Measurements from ENCODE around the gene LRRC49. TPM values are rescaled to one million over a fixed set of nuclear protein-coding genes. Genes with fewer than 3 reads are reported as not detected.

Gene LRRC49
- total and polyA plus RNA-seq, 7 donors: 0.44 to 4.4 (median 1.7) TPM

DNA sequence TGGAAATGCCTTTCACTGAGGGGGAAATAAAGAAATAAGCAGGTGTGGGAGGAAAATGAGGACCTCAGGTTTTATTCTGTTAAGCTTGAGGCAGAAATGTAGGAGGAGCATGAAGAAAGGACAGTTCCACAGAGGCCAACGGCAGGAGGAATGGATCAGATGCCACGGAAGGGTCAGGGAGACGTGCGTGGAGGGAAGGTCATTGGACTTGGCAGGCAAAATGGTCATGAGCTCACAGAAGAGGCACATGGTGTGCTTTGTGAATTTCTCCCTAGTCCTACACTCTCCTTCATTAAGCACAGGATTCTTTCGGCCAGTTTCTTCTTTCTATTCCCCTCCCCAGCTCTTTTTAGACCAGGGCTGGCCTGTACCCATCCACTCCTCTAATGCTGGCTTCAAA is 190.2 kb downstream of the LRRC49 start:
- TF ChIP-seq, protein P1, sequence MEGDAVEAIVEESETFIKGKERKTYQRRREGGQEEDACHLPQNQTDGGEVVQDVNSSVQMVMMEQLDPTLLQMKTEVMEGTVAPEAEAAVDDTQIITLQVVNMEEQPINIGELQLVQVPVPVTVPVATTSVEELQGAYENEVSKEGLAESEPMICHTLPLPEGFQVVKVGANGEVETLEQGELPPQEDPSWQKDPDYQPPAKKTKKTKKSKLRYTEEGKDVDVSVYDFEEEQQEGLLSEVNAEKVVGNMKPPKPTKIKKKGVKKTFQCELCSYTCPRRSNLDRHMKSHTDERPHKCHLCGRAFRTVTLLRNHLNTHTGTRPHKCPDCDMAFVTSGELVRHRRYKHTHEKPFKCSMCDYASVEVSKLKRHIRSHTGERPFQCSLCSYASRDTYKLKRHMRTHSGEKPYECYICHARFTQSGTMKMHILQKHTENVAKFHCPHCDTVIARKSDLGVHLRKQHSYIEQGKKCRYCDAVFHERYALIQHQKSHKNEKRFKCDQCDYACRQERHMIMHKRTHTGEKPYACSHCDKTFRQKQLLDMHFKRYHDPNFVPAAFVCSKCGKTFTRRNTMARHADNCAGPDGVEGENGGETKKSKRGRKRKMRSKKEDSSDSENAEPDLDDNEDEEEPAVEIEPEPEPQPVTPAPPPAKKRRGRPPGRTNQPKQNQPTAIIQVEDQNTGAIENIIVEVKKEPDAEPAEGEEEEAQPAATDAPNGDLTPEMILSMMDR (IDR thresholded peaks at IDR 0.05): no peak
- no peak for DNase-seq
- intact Hi-C loops (cut with DNase I): no loop called here
- Histone ChIP-seq H3K4me1 (no peaks in the 10 kb centered on the region), H3K36me3 (ENCODE audit: insufficient read depth in 1 of 2, low read depth in 1 of 2) (no peaks in the 10 kb centered on the region), H3K4me3 (no peak overlapping the region), H3K9me3 (no peaks in the 10 kb centered on the region), H3K27ac (no peak overlapping the region), H3K27me3 (ENCODE audit: insufficient read depth in 3 of 3, low read length in 2 of 3) (peaks cover 0 to 7% (median 3%) of the 10 kb centered on the region in 3 donors)
- 20 to 32% (median 27%) methylated on average over 5 of the region's 5 CpGs for whole genome bisulfite sequencing, 3 donors
- no peak for ATAC-seq

DNA sequence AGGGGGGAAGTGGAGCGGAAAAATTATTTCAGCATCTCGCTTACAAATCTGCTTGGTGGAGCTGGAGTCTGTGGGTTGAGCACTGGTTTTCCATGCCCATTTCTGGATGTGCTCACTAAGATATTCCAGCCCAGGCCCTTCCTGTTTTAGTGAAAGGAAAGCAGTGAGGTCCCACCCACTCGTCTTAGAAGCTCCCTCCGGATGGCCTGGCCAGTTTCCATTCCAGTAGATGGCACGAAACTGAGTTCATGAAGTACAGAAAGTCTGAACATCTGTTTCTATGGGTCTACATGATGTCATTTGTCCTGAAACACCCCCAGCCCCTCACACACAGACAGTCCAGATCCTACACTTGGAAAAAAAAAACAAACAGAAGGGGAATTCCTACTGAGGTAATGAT is 190.7 kb downstream of the LRRC49 start:
- TF ChIP-seq, protein P1 (IDR thresholded peaks at IDR 0.05): no peak
- no peak for DNase-seq
- ATAC-seq: peak in 1 of 4 donors; percentile 14
- H3K4me1 ChIP-seq: no peaks in the 10 kb centered on the region
- no peaks in the 10 kb centered on the region for H3K36me3 ChIP-seq (ENCODE audit: insufficient read depth in 1 of 2, low read depth in 1 of 2)
- peaks cover 0 to 7% (median 3%) of the 10 kb centered on the region in 3 donors for H3K27me3 ChIP-seq (ENCODE audit: insufficient read depth in 3 of 3, low read length in 2 of 3)
- WGBS, 3 donors: 24 to 28% (median 24%) methylated on average over 5 of the region's 5 CpGs
- no peaks in the 10 kb centered on the region for H3K9me3 ChIP-seq
- intact Hi-C loops (cut with DNase I): no loop called here
- H3K27ac ChIP-seq: no peak overlapping the region
- H3K4me3 ChIP-seq: no peak overlapping the region

DNA sequence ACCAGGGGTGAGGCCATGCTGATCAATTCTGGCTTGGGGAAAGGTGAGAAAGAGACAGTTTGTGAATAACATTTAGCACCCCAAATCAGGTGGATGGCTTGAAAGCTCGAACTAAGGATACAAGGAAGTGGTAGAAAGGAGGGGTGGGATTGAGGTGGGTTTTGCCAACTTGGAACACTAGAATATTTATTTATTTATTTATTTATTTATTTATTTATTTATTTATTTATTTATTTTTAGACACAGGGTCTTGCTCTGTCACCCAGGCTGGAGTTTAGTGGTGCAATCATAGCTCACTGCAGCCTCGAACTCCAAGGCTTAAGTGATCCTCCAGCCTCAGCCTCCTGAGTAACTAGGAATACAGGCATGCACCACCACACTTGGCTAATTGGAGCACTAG is 191.6 kb downstream of the LRRC49 start:
- H3K36me3 ChIP-seq (ENCODE audit: insufficient read depth in 1 of 2, low read depth in 1 of 2): no peaks in the 10 kb centered on the region
- H3K27me3 ChIP-seq (ENCODE audit: insufficient read depth in 3 of 3, low read length in 2 of 3): peaks cover 0 to 7% (median 3%) of the 10 kb centered on the region in 3 donors
- no peak for ATAC-seq
- TF ChIP-seq, protein P1 (IDR thresholded peaks at IDR 0.05): no peak
- WGBS, 3 donors: 95 to 98% (median 97%) methylated on average over 2 of the region's 2 CpGs
- no peaks in the 10 kb centered on the region for H3K4me1 ChIP-seq
- no peak overlapping the region for H3K4me3 ChIP-seq
- intact Hi-C loops (cut with DNase I): no loop called here
- H3K27ac ChIP-seq: no peak overlapping the region
- H3K9me3 ChIP-seq: no peaks in the 10 kb centered on the region
- no peak for DNase-seq

DNA sequence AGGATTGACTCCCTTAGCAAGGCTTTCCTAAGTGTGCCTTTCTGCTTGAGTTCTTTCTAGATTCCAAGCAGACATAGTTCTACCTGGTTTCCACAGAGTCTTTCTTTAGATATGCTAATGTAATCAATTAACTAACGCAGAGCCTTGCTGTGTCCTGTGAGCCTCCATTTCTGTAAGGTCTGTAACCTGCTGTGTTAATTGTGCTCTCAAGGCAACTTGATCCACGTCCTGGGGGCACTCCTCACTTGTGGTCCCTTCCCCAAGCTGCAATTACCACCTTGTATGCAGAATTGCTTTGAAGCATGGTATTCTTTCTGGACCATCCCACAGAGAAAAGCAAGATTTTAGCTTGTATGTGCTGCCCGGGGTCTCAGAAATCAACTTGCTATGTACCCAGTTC is 193.2 kb downstream of the LRRC49 start:
- 65 to 77% (median 71%) methylated on average over 3 of the region's 3 CpGs for WGBS, 3 donors
- Histone ChIP-seq H3K4me1 (no peaks in the 10 kb centered on the region), H3K9me3 (no peaks in the 10 kb centered on the region), H3K27me3 (ENCODE audit: insufficient read depth in 3 of 3, low read length in 2 of 3) (peaks cover 3 to 7% (median 3%) of the 10 kb centered on the region in 3 donors), H3K36me3 (ENCODE audit: insufficient read depth in 1 of 2, low read depth in 1 of 2) (no peaks in the 10 kb centered on the region), H3K27ac (no peak overlapping the region), H3K4me3 (no peak overlapping the region)
- DNase-seq (no peak), ATAC-seq (no peak)
- TF ChIP-seq, protein P1 (IDR thresholded peaks at IDR 0.05): no peak
- intact Hi-C loops (cut with DNase I): no loop called here

DNA sequence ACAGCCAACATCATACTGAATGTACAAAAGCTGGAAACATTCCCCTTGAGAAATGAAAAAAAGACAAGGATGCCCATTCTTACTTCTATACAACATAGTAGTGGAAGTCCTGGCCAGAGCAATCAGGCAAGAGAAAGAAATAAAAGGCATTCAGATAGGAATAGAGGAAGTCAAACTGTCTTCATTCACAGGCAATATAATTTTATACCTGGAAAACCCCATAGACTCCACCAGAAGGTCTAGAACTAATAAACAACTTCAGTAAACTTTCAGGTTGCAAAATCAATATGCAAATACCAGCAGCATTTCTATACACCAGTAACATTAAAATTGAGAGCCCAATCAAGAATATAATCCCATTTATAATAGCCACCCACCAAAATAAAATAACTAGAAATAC is 195.5 kb downstream of the LRRC49 start:
- no peak for ATAC-seq
- peaks cover 3 to 10% (median 3%) of the 10 kb centered on the region in 3 donors for H3K27me3 ChIP-seq (ENCODE audit: insufficient read depth in 3 of 3, low read length in 2 of 3)
- H3K36me3 ChIP-seq (ENCODE audit: insufficient read depth in 1 of 2, low read depth in 1 of 2): no peaks in the 10 kb centered on the region
- TF ChIP-seq, protein P1 (IDR thresholded peaks at IDR 0.05): no peak
- H3K27ac ChIP-seq: no peak overlapping the region
- H3K9me3 ChIP-seq: no peaks in the 10 kb centered on the region
- no peaks in the 10 kb centered on the region for H3K4me1 ChIP-seq
- no peak overlapping the region for H3K4me3 ChIP-seq
- DNase-seq: no peak
- intact Hi-C loops (cut with DNase I): no loop called here

All from psoas muscle (tissue), 8 donors.